Activated T-helper 9 cell treated with anti-CD3 and anti-CD28 coated beads, Interleukin-2, amount 50 U/mL, for 16 hours (primary cell): Measurements from ENCODE around the gene OASL.
"Not testable (repeated sequence)": the region's sequence is repeated elsewhere in the genome, so short reads cannot be mapped to it uniquely, and the experiment has no call there.

ENCODE experiments used
- DNase-seq: peaks from one replicate; pipeline ENCODE4 v3.0.0-alpha.2; 2020; ENCODE audit warnings: low read depth

Gene OASL

GRCh38 chr12:121059031-121059898 lies 20.2 kb upstream of the OASL start:
- no peak for DNase-seq

- DNase-seq = no peak
Observed at GRCh38 chr12:121057794-121058193, 18.7 kb upstream of the OASL start.

GRCh38 chr12:121053706-121054105 lies 14.7 kb upstream of the OASL start:
- no peak for DNase-seq

GRCh38 chr12:121050725-121051124 lies 11.7 kb upstream of the OASL start:
- no peak for DNase-seq

GRCh38 chr12:121048442-121048841 lies 9.4 kb upstream of the OASL start:
- DNase-seq = no peak

- not testable (repeated sequence) for DNase-seq
Observed at GRCh38 chr12:121047400-121047799, 8.4 kb upstream of the OASL start.

- DNase-seq = no peak
Observed at GRCh38 chr12:121043067-121043466, 4.0 kb upstream of the OASL start.

- DNase-seq = peak; percentile 30
Observed at GRCh38 chr12:121036810-121037326, 2.2 kb downstream of the OASL start.

GRCh38 chr12:121034616-121035305 lies 4.3 kb downstream of the OASL start:
- DNase-seq = no peak

- peak; percentile 43 for DNase-seq
Observed at GRCh38 chr12:121033625-121034349, 5.3 kb downstream of the OASL start.

GRCh38 chr12:121030576-121031212 lies 8.4 kb downstream of the OASL start:
- DNase-seq = no peak

GRCh38 chr12:121026274-121027045 lies 12.6 kb downstream of the OASL start:
- no peak for DNase-seq

GRCh38 chr12:121025442-121026226 lies 13.4 kb downstream of the OASL start:
- DNase-seq = no peak

GRCh38 chr12:121023799-121024198 lies 15.2 kb downstream of the OASL start:
- no peak for DNase-seq

- no peak for DNase-seq
Observed at GRCh38 chr12:121022713-121023112, 16.3 kb downstream of the OASL start.

- no peak for DNase-seq
Observed at GRCh38 chr12:121021754-121022153, 17.3 kb downstream of the OASL start.

- no peak for DNase-seq
Observed at GRCh38 chr12:121018860-121019617, 20.0 kb downstream of the OASL start.

- DNase-seq = no peak
Observed at GRCh38 chr12:121017966-121018491, 21.0 kb downstream of the OASL start.
